H7 (cell line): ENCODE data around the gene HMG20A. TPM values are rescaled to one million over a fixed set of nuclear protein-coding genes. Genes with fewer than 3 reads are reported as not detected.
A peak's percentile ranks its signal among the peaks of the same experiment; 100 is the strongest.

Experiments
- DNase-seq: peaks from one replicate; pipeline ENCODE4 v3.0.0; 2012
- H3K27me3 ChIP-seq: 2 replicates; pipeline ENCODE4 v1.6.0; 2011; ENCODE audit warnings: mild to moderate bottlenecking, low read length; ENCODE audit not compliant: control insufficient read depth, insufficient read depth
- H3K36me3 ChIP-seq: replicated peaks from 2 replicates; pipeline ENCODE4 v1.5.1; 2011; ENCODE audit warnings: low read length; ENCODE audit not compliant: control insufficient read depth, insufficient read depth
- H3K4me3 ChIP-seq: 2 replicates; pipeline ENCODE4 v1.5.1; 2011; ENCODE audit warnings: low read depth, mild to moderate bottlenecking, control low read depth, low read length, moderate library complexity; ENCODE audit not compliant: insufficient read depth
- total RNA-seq: library from RNA; depleted of rRNA; stranded (reverse); fragments of >200 nt; shearing (Covaris generic); gene quantifications from 2 replicates; pipeline ENCODE4 v1.2.3, GENCODE V29; 2014; rRNA removed

HMG20A gene
- total RNA-seq, result 41.0 and 61.6 TPM in 2 replicates

DNA sequence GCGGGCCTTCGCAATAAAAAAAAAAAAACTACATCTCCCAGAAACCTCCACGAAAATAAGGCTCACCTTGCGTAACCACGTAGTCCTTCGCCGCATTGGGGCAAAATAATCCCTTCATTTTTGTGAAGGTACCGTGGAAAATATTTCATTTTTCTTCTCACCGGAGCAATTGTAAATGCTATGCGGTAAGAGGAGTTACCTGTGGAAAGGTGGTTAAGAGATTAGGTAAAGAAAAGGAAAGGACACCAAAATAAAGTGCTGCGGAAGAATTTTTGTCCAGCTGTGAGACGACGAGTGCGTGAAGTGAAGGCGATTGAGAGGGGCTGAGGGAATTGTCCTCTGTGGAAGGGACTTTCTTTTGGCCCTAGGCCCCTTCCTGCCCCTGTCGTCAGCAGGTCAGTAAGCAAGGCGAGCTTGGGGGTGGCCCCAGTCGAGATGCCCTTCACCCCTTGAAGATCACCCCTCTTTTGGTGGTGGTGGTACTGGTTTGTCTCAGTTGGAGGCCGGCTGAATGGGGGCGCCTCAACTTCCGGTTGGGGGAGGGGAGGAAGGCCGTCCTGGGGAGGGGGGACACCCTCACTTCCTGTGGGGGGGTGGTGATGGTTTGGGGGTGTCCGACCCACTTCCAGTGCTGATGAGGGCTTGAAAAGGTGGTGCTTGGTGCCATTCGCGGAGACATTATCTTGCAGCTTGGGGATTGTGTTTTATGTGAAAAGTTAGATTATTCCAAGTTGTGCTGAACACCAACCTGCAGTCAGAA, at the start of gene HMG20A:
Gene HMG20A, plus strand, starts transcription at position 279 of the 760 bp plus-strand sequence. CDS start 37,520 bp downstream, outside the sequence.
- H3K36me3 ChIP-seq, result no peaks in the 10 kb centered on the region

DNA sequence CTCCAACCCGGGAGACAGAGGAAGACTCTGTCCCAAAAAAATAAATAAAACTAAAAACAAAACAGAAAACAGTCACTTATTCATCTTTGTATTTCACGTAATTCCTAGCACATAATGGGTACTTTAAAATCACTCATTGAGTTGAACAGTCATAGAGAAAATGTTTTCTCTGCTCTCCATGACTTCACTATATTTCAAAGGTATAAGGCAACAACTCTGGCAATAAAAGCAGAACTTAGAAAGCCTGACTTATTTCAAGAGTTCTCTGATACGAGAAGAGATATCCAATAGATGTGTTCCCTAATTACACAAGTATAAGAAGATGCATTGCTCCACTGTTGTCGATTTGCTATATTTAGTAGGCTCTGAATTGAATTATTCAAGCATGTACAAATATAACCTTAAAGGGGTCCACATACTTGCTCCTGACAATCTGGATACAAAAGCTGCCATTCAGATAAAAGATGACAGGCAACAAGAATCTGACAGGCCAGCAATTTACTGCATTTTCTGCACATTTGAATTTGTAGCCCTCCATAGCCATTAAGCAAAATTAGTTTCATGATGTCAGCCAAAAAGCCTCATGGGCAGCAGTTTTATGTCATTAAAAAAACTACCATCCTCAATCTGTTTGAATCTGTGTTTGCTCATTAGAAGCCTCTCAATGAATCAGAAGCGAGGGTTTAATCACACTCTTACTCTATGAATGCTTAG, 48.7 kb upstream of the HMG20A start:
- Histone ChIP-seq H3K27me3 (no peaks in the 10 kb centered on the region), H3K36me3 (no peaks in the 10 kb centered on the region), H3K4me3 (no peak overlapping the region)
- DNase-seq, result no peak

More for the DNA sequence above, at the start of gene HMG20A:
- Histone ChIP-seq H3K27me3 (peaks cover 1% of the 10 kb centered on the region; the same call in 1 of the 2 replicates), H3K4me3 (peak within 1 kb of the TSS; percentile 78)
- peak; percentile 59 for DNase-seq

DNA sequence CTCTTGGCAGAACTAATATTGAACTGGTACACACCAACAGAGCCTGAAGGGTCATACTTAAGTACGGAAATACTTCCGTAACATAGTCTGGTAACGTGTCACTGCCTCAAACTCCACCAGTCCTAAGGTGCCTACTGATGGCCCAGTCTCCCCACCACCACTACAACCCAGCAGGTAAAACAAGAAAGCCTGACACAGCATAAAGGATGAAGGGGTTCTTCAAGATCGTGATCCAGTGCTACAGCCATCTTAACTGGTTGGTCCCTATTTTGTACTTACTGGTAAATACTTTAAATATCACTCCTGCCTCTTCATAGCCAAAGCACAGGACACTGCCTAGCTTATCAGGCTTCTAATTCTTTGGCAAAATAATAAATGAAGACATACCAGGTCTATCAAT, 47.2 kb upstream of the HMG20A start:
- Histone ChIP-seq H3K27me3 (no peaks in the 10 kb centered on the region), H3K4me3 (no peak overlapping the region), H3K36me3 (no peaks in the 10 kb centered on the region)
- DNase-seq, result no peak

GRCh38 chr15:77375133-77375532, 45.6 kb upstream of the HMG20A start:
- no peak for DNase-seq
- H3K36me3 ChIP-seq, result no peaks in the 10 kb centered on the region
- no peaks in the 10 kb centered on the region for H3K27me3 ChIP-seq
- no peak overlapping the region for H3K4me3 ChIP-seq

DNA sequence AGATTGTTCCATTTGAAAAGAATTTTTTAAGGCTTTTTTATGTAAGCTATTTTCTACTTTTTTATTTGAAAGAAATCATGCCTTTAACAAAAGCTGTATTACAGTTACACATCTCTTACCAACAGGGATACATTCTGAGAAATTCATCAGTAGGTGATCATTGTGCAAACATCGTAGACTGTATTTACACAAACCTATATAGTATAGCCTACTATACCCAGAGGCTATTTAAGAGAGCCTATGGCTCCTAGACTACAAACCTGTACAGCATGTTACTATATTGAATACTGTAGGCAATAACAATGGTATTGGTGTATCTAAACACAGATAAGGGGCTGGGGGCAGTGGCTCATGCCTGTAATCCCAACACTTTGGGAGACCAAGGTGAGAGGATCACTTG, 43.9 kb upstream of the HMG20A start:
- Histone ChIP-seq H3K27me3 (no peaks in the 10 kb centered on the region), H3K4me3 (no peak overlapping the region), H3K36me3 (no peaks in the 10 kb centered on the region)
- no peak for DNase-seq

- no peaks in the 10 kb centered on the region for H3K36me3 ChIP-seq
- no peak overlapping the region for H3K4me3 ChIP-seq
- H3K27me3 ChIP-seq, result no peaks in the 10 kb centered on the region
- DNase-seq, result no peak
Observed at GRCh38 chr15:77380033-77380432, 40.7 kb upstream of the HMG20A start.

DNA sequence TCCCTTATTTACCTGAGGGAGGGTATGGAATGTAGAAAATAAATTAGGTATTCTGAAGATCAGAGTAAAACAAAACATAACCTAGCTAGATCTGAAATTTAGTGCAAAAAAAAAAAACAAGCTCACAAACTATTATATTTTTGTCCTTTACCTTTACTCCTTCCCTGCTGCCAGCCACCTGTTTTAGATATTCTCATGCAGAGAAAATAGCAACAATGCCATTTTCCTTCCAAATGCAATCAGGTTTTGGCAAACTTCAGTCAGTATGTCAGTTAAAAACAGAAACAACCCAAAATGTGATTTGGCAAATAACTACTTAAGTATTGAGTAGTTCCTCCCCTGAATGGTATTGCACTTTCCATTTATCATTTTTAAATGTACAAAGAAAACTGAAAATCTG, 36.6 kb upstream of the HMG20A start:
- Histone ChIP-seq H3K27me3 (no peaks in the 10 kb centered on the region), H3K36me3 (no peaks in the 10 kb centered on the region), H3K4me3 (no peak overlapping the region)
- no peak for DNase-seq

- Histone ChIP-seq H3K4me3 (no peak overlapping the region), H3K27me3 (no peaks in the 10 kb centered on the region), H3K36me3 (no peaks in the 10 kb centered on the region)
- DNase-seq, result no peak
Observed at GRCh38 chr15:77384589-77385359, 35.9 kb upstream of the HMG20A start.

DNA sequence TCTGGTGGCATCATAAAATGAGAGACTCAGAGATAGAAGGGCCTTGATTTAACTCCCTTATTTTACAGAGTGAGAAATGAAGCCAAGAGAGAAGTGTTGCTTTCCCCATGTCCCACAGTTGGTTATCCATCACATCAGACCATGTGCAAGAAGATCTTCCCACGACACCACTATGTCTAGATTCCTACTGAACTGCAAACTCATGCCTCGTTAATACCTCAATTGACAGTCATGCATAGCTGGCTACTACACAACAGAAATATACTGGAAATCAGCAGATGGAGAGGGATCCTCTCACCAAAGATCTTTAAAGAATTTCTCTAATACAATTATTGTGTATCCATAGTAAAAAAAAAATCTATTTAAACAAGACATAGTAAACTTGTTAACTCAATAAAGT, 34.1 kb upstream of the HMG20A start:
- Histone ChIP-seq H3K27me3 (no peaks in the 10 kb centered on the region), H3K4me3 (no peak overlapping the region), H3K36me3 (no peaks in the 10 kb centered on the region)
- no peak for DNase-seq

DNA sequence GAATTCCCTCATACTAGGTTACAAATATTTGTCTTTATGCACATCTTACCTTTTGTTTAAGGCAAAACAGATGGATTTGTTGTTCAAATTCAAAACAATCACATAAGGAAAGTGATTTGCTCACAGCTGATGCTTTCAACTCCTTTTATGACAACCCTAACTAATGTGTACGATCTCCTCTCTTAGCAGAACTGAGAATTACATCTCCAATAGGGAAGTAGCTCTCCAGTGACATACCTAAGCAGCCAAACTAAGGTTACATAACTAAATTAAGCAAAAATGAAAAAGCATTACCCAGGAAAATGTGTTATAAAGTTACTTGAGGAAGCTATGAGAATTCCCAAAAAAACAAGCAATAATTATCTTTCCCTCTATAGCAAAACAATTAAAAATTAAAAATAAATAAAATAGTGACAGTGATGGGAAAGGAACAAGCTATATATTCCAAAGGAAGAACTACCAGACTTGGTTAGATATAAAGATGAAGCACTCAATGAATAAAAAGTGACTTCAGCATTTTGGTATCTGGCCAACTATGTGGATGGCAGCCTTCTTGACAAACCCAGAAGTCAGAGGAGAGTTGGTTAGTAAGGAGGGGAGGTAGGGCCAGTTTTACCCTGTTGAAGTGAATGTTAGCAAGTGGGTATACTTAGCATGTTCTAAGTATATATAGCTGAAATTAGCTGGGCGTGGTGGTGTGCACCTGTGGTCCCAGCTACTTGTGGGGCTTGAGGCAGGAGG, 33.2 kb upstream of the HMG20A start:
- DNase-seq, result no peak
- no peaks in the 10 kb centered on the region for H3K27me3 ChIP-seq
- H3K36me3 ChIP-seq, result no peaks in the 10 kb centered on the region
- H3K4me3 ChIP-seq, result no peak overlapping the region

DNA sequence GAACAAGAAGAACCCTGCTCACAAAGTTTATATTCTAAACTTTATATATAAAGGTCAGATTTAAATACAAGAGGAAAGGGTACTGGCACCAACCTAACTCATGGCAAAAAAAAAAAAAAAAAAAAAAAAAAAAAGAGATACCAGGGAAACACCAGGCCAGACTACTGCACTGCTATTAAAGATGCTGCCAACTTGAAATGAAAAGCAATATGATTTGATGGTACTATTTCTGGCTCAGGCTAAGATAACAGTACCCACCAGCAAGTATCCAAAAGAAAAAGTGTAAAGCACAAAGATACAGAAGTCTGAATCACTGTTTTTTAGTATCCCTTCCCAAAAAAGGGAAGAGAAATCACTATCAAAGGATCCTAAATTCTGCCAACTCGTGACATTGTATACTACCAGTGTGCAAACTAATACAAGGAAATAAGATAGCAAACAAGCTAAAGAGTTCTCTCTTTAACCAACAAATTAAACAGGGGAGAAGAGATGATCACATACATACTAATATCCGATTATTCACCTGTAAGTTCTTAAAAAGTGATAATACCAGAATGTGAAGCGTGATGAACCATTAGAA, 29.2 kb upstream of the HMG20A start:
- DNase-seq, result no peak
- Histone ChIP-seq H3K4me3 (no peak overlapping the region), H3K36me3 (no peaks in the 10 kb centered on the region), H3K27me3 (no peaks in the 10 kb centered on the region)

DNA sequence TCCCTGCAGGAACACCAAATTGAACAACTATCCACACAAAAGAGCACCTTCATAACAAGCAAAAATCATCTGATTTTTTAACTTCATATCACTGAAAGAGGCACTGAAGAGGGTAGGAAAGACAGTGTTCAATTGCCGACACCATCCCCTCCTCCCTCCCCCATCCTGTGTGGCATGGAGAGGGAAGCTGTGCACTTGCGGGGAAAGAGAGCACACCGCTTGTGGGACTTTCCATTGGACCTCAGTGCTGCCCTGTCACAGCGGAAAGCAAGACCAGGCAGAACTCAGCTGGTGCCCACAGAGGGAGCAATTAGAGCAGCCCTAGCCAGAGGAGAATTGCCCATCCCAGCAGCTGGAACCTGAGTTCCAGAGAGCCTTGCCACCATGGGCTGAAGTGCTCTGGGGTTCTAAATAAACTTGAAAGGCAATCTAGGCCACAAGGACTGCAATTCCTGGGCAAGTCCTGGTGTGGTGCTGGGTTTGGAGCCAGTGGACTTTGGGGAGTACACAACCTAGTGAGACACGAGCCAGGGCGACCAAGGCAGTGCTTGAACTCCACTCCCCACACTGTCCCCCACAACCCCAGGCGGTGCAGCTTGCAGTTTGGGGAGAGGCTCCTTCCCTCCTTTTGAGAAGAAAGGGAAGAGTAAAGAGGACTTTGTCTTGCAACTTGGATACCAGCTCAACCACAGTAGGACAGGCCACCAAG, 27.8 kb upstream of the HMG20A start:
- no peak overlapping the region for H3K4me3 ChIP-seq
- no peaks in the 10 kb centered on the region for H3K36me3 ChIP-seq
- DNase-seq, result no peak
- H3K27me3 ChIP-seq, result no peaks in the 10 kb centered on the region

DNA sequence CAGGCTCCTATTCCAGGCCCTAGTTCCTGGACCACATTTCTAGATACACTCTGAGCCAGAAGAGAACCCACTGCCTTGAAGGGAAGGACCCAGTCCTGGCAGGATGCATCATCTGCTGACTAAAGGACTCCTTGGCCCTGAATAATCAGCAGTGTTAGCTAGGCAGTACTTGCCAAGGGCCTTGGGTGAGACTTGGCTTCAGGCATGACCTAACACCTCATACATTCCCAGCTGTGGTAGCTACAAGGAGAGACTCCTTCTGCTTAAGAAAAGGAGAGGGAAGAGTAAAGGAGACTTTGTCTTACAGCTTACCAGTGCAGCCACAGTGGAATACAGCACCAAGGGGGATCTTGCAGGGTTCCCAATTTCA, 27.2 kb upstream of the HMG20A start:
- Histone ChIP-seq H3K4me3 (no peak overlapping the region), H3K36me3 (no peaks in the 10 kb centered on the region), H3K27me3 (no peaks in the 10 kb centered on the region)
- no peak for DNase-seq
